HL-60/S4 treated with retinoic acid at 250 ng/mL for 4 days and 3 days (cell line): ENCODE results near the gene PLA2G4A.

Source experiments
- in situ Hi-C: fragments of 300-500 bp; cut with MboI; formaldehyde crosslinking; loops from 2 replicates; pipeline ENCODE4 v1.7.0; 2022; ENCODE audit warnings: low sequenced_read_pairs

Gene PLA2G4A

GRCh38 chr1:186831168-186831567 is 2.4 kb downstream of the PLA2G4A start:
- in situ Hi-C loops, result no loop called here

- in situ Hi-C loops, result no loop called here
Observed at GRCh38 chr1:186834399-186834958, 5.7 kb downstream of the PLA2G4A start.

- in situ Hi-C loops, result no loop called here
Observed at GRCh38 chr1:186835448-186835847, 6.7 kb downstream of the PLA2G4A start.

DNA sequence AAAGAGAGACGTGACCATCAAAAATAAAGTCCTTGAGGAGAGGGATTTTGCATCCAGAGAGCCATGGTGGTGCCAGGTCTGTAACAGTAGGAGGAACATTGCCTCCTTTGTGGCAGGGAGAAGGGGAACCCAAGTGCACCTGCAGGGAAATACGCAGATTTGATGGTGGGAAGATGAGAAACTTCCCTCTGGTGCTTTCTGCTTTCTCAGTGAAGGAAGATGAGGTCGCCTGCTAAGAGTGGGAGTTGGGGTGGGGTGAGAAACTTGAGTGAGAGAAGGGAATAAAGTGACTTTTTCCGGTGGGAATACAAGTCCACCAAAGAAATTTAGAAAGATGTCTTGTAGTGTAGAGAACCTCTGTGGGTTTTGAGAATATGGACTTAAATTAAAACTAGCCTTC is 9.1 kb downstream of the PLA2G4A start:
- in situ Hi-C loops, result no loop called here

DNA sequence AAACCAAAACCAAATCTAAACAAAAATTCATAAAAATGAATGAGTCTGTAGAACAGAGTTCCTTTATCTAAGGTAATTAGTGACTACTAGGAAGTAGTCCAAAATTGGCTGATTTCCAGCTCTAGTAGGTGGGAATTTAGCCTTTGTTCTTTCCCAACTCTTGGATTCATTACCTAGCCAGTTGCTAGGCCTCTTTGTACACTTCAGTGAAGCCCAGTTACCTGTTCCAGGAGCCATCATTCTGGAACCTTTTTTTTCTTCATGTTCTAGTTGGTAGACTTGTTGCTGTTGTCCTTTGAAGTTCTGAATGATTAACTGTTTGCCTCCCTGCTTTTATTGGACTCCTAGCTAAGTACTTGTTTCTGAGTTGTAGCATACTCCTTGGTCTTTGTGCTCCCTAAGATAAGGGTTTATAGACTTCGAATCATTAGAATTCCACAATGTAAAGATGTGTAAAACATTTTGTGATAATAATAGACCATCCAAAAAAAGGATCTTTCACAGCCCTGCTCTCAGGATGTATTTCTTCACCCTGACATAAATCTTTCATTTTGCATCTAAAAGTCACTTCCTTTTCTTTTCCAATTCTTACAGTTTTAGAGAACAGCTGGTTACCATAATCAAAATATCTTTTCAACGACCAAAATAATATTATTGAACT is 9.8 kb downstream of the PLA2G4A start:
- in situ Hi-C loops, result no loop called here

DNA sequence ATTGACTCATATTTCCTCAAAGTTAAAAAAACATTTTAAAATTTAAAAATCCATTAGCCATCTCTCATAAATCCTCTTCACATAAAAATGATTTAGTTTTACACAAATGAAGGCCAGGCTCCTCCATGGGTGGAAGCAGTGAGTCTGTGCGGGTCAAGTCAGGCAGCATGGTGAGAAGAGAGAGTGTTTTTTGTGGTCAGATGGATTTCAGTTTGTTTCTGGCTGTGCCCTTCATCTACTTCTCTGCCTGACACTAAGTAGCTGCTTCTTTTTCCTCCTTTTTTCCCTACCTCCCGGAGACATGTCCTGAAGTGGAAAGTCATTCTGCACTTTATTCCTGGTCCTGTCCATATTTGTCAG is 10.3 kb downstream of the PLA2G4A start:
- in situ Hi-C loops, result no loop called here

DNA sequence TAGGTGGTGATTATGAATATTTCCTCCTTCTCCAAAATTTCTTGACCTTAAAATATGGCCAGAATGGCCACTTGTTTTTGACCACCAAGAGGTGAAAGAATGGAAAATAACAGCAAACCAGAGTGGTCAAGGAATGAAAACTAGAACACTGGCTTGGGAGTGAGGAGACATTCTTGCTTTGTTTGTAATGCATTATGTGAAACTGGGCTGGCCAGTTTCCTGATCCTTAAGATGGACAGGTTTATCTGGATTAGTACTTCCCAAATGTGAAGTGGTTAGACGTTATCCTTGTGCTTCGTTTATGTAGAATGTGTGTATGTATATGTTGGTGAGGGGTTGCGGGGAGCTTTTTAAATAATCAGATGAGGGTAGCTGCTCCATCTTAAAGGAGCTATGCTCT is 12.8 kb downstream of the PLA2G4A start:
- in situ Hi-C loops, result no loop called here

DNA sequence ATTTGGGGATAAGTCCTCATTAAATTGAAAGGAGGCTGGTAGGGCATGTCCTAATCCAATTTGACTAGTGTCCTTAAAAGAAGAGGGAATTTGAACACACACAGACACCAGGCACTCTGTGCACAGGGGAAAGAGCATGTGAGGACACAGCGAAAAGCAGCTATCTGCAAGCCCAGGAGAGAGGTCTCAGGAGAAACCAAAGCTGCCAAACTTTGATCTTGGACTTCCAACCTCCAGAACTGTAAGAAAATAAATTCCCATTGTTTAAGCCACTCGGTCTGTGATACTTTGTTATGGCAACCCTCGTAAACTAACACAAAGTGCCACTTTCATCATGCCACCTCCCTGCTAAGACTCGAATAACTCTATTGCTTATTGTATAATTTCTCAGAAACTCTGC is 13.8 kb downstream of the PLA2G4A start:
- in situ Hi-C loops, result no loop called here

- in situ Hi-C loops, result no loop called here
Observed at GRCh38 chr1:186843226-186843625, 14.5 kb downstream of the PLA2G4A start.

- in situ Hi-C loops, result no loop called here
Observed at GRCh38 chr1:186843931-186844330, 15.2 kb downstream of the PLA2G4A start.

DNA sequence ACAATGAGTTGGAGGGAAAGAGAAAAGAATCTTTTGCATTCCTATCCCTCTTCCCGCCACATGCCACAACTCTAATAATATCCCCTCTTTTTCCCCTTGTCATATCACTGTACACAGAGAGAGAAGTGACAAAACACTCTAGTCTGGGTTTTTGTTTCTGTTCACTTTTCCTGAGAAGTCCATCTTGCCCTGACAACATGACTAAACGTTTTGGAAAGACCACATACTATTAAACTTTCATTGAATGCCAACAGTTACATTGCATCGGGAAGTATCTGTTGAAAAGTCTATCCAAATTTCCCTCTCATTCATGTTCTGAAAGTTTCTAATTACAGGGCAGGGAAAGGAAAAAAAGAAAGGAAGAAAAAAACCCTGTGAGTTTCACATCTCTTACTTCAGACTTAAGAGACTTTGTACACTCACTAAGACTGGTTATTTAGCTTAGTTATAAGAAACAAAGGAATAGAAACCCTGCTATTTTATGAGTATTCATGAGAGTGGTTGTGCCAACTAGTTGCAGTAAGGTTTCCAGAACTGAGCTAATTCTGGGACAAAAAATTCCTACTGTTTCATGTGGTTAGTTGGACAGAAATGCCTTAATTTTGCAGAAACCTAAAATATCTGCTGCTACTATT is 16.9 kb downstream of the PLA2G4A start:
- in situ Hi-C loops, result no loop called here

- in situ Hi-C loops, result no loop called here
Observed at GRCh38 chr1:186848509-186849130, 19.9 kb downstream of the PLA2G4A start.

- in situ Hi-C loops, result no loop called here
Observed at GRCh38 chr1:186849271-186849671, 20.5 kb downstream of the PLA2G4A start.

DNA sequence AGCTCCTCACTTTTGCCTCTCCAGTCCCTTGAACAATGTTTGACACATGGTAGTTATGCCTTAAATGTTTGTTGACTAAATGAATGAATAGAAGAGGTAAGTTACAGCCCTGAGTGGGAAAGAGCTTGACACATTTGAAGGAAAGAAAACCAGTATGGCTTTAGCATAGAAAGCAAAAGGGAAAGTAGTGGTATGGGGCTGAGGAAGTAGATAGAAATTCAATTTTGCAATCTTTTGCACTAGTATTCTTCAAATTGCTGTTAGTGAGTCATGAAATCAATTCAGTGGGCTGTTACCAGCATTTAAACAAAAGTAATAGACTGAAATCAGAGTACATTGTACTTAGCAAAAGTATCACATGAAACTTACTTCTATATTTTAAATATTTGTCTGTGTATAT is 21.1 kb downstream of the PLA2G4A start:
- in situ Hi-C loops, result no loop called here

- in situ Hi-C loops, result no loop called here
Observed at GRCh38 chr1:186854102-186854501, 25.4 kb downstream of the PLA2G4A start.

DNA sequence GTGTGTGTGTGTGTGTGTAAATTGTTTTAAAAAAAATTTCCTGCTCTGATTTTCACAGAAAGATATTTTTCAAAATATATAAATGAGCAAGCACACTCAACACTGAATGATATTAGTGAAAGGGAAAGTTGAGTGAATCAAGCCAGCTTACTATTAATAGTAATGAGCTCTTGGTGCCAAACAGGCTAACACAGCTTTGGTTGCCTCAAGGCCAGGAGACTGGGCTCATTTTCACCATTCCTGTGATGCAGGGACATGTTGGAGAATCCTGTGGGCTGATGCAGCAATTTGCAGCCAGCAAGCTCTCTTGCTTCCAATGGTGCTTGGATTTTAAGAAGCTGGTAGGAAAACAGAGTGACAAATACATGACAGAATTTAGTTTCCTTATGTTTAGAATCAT is 30.2 kb downstream of the PLA2G4A start:
- in situ Hi-C loops, result no loop called here

DNA sequence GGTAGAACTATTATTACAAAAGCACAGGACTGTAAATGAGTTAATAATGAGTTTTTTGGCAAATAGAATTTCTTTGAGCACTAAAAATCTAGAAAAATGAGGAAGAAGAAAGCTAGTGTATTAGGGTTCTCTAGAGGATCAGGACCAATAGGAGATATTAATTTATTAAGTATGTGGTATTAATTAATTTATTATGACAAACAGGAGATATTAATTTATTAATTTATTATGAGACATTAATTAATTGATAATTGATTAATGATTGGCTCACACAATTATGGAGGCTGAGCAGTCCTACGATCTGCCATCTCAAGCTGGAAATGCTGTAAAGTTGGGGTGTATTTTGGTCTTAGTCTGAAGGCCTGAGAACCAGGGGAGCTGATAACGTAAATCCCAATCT is 31.2 kb downstream of the PLA2G4A start:
- in situ Hi-C loops, result no loop called here

DNA sequence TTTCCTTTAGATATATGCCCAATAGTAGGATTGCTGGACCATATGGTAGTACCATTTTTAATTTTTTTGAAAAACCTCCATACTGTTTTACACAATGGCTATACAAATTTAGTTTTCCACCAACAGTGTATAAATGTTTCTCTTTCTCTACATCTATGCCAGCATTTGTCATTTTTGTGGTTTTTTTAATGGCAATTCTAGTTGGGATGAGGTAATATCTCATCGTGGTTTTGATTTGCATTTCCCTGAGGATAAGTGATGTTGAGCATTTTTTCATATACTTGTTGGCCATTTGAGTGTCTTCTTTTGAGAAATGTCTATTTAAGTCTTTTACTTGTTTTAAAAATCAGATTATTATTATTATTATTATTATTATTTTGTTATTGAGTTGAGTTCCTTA is 35.5 kb downstream of the PLA2G4A start:
- in situ Hi-C loops, result no loop called here

DNA sequence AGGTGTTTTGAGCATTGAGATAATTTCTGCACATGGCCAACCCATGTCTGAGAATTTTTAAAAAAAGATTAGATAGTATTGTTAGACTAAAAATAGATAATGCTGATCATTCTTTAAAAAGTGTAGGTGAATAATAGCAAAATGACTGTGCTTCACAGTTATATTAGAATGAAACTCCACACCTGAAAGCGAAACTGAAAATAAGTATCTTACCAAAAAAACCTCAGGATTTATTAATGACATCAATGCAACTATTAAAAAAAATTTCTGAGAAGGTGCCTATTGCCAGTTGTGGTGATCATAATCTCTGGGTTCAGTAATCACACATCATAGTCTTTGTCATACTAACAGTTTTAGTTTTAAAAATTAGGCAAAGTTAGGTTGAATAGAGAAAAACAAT is 36.5 kb downstream of the PLA2G4A start:
- in situ Hi-C loops, result no loop called here

DNA sequence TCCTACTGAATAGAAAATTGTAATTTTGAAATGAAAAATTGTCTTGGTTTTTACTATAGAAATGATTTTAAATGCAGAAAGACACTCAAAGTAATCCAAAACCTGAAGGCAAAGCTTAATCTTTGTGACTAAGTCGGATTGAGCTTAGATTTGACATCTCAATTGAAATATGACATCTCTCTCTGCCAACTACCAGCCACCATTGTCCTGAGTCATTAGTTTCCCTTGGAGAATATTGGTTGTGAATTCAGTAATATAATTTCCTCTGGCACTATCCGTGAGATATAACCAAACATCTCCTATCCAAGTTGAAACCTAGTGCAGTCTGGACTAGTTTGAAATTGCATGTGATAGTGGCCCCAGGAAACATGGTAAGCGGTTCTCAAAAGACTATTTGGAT is 37.1 kb downstream of the PLA2G4A start:
- in situ Hi-C loops, result no loop called here

DNA sequence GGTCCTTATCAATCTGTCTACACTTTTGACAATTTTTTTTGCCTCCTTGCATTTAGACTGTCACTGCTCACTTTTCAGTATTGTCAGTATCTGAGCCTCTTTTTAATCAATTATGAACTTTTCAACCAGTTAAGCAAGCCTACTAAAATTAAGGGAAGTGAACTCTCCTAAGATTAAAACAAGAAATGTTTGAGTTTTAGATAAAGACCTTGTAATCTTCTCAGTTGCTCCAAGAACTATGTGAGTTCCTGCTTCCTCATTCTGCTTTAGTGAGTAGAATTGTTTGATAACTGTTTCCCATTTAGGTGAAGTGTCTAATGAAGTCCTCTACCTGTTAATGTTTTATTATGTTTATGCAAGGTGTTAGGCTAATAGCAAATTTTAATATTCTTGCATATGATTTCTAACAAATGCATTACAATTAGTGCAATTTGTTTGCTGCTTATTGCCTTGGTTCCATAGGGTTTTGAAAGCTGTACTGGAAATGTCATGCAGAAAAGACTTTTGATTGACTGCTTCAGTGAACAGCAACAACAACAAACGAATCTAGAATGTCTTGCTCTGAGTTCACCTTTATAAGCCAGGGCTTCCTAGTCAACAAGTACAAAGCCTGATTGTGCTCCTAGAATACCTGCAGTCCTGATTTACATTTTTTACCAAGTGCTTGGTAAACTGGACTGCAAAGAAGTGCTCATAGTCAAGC is 40.9 kb downstream of the PLA2G4A start:
- in situ Hi-C loops, result no loop called here

- in situ Hi-C loops, result no loop called here
Observed at GRCh38 chr1:186871784-186872183, 43.0 kb downstream of the PLA2G4A start.
